MCF 10A (cell line): ENCODE data around the gene NHERF2. TPM values are rescaled to one million over a fixed set of nuclear protein-coding genes. Genes with fewer than 3 reads are reported as not detected.

ENCODE experiments used
- BruUV-seq: library from RNA; stranded (reverse); fragments of 400-500 nt; replicated peaks from 2 replicates; lab custom pipeline; 2021; lab: Mats Ljungman, UMichigan
- CTCF ChIA-PET: fragments of 300-600 bp; sonication (Branson Sonifier 250); formaldehyde crosslinking; extraction: SDS; loops from one replicate; lab custom pipeline; 2021; ENCODE audit warnings: antibody characterized with exemption, inconsistent platforms; lab: Yijun Ruan, JAX
- POLR2A ChIA-PET: fragments of 300-600, 350-650 bp; sonication (Branson Sonifier 250); formaldehyde crosslinking; extraction: SDS; loops from one replicate; lab custom pipeline; 2020; ENCODE audit warnings: antibody characterized with exemption, inconsistent platforms; lab: Yijun Ruan, JAX
- DNase-seq: peaks from one replicate; pipeline ENCODE4 v3.0.0-alpha.2; 2018; ENCODE audit not compliant: unreplicated experiment
- H3K27ac Mint-ChIP-seq: one replicate; pipeline ENCODE4 v1.8.0; 2022; ENCODE audit warnings: mild to moderate bottlenecking, low read depth, mixed read lengths; ENCODE audit not compliant: unreplicated experiment
- H3K27me3 Mint-ChIP-seq: one replicate; pipeline ENCODE4 v1.8.0; 2022; ENCODE audit warnings: mixed read lengths; ENCODE audit not compliant: insufficient read depth, unreplicated experiment
- H3K36me3 Mint-ChIP-seq: one replicate; pipeline ENCODE4 v1.8.0; 2022; ENCODE audit warnings: mild to moderate bottlenecking, moderate library complexity, mixed read lengths; ENCODE audit not compliant: insufficient read depth, unreplicated experiment
- H3K4me1 Mint-ChIP-seq: one replicate; pipeline ENCODE4 v1.8.0; 2022; ENCODE audit warnings: mixed read lengths; ENCODE audit not compliant: insufficient read depth, unreplicated experiment
- H3K4me3 Mint-ChIP-seq: one replicate; pipeline ENCODE4 v1.8.0; 2022; ENCODE audit warnings: mild to moderate bottlenecking, moderate library complexity, mixed read lengths; ENCODE audit not compliant: unreplicated experiment
- H3K9me3 Mint-ChIP-seq: one replicate; pipeline ENCODE4 v1.8.0; 2022; ENCODE audit warnings: mixed read lengths; ENCODE audit not compliant: unreplicated experiment
- intact Hi-C: fragments of 100-400 bp; cut with micrococcal nuclease; formaldehyde crosslinking; loops from 2 replicates; pipeline ENCODE4 v1.14.1; 2022
- total RNA-seq: library from RNA; stranded (reverse); gene quantifications from 2 replicates; pipeline ENCODE4 v1.2.3, GENCODE V29; 2022
- TF ChIP-seq, protein P1 (sequence below): fragments of 200-600 bp; IDR thresholded peaks from one replicate; pipeline ENCODE4 v1.8.0; 2022; ENCODE audit warnings: antibody characterized with exemption, mild to moderate bottlenecking; ENCODE audit not compliant: unreplicated experiment

NHERF2 gene
- total RNA-seq, 1 experiment from 2014 or later = 14.5 TPM

DNA sequence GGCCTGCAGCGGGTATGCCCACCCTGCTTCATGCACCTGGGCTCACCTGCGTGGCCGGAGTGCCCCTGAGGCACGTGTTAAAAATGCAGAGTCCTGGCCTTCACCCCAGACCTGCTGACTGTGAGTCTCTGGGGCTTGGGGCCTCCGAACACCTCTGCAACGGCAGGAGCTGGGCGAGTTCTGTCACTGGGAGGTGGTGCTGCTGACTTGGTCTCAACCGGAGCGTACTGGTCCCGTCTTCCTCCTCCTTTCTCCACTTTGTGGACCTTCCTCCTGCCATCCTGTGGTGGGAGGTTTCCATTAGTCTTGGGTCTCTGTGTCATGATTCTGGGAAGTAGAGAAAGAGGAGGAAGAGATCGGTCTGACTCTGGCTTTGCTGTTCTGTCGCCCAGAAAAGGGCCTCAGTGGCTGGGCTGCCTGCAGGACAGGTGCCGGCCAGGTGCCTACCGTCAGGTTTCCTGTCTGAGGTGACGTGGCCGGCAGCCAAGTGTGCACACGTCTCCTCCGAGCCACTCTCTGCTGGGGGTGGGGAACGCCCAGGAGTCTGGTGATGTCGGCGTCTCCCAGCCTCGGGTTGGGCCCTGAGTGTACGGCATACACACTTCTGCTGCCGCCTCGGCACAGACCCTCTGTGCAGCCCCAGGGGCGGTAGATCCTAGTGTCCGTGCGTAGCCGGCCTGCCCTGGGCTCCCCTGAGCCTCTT is 28.0 kb downstream of the NHERF2 start:
- H3K27ac Mint-ChIP-seq = no peak overlapping the region
- TF ChIP-seq, protein P1, sequence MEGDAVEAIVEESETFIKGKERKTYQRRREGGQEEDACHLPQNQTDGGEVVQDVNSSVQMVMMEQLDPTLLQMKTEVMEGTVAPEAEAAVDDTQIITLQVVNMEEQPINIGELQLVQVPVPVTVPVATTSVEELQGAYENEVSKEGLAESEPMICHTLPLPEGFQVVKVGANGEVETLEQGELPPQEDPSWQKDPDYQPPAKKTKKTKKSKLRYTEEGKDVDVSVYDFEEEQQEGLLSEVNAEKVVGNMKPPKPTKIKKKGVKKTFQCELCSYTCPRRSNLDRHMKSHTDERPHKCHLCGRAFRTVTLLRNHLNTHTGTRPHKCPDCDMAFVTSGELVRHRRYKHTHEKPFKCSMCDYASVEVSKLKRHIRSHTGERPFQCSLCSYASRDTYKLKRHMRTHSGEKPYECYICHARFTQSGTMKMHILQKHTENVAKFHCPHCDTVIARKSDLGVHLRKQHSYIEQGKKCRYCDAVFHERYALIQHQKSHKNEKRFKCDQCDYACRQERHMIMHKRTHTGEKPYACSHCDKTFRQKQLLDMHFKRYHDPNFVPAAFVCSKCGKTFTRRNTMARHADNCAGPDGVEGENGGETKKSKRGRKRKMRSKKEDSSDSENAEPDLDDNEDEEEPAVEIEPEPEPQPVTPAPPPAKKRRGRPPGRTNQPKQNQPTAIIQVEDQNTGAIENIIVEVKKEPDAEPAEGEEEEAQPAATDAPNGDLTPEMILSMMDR = no peak
- no peaks in the 10 kb centered on the region for H3K9me3 Mint-ChIP-seq
- ChIA-PET CTCF (interaction anchor here (0.6 kb wide), 1 partner anchor 140 kb away, joined by 3 read pairs; no protein-coding TSS in a partner anchor), POLR2A (no interaction called here)
- DNase-seq = no peak
- BruUV-seq = no TSS peak
- no peaks in the 10 kb centered on the region for H3K27me3 Mint-ChIP-seq
- intact Hi-C loops = no loop called here
- H3K36me3 Mint-ChIP-seq = peaks cover 38% of the 10 kb centered on the region
- no peak overlapping the region for H3K4me3 Mint-ChIP-seq
- no peaks in the 10 kb centered on the region for H3K4me1 Mint-ChIP-seq

DNA sequence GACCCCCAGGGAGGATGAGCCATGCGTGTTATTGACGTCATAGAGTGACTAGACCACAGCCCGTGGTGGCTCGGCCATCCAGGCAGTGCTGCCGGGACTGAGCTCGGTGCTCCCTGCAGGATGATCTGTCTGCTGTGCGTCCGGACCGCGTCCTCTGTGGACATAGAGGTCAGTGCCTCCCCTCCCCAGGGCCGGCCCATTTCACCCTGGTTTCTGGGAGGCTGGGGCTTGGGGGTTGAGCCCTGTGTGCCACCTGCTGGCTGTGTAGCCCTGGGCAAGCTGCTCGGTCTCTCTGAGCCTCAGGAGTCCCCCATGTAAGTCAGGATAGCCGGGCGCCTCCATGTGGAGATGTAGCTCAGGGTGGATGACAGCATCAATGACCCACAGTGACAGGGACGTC is 29.4 kb downstream of the NHERF2 start:
- TF ChIP-seq, protein P1 = no peak
- no peak overlapping the region for H3K4me3 Mint-ChIP-seq
- no TSS peak for BruUV-seq
- H3K36me3 Mint-ChIP-seq = peaks cover 31% of the 10 kb centered on the region
- no peaks in the 10 kb centered on the region for H3K27me3 Mint-ChIP-seq
- ChIA-PET CTCF (interaction anchor here (0.9 to 1.6 kb wide), 2 partner anchors 9 to 21 kb away, joined by 5 to 6 read pairs; no protein-coding TSS in a partner anchor), POLR2A (interaction anchor here (1.0 to 2.0 kb wide), 2 partner anchors 8 to 80 kb away, joined by 3 to 13 read pairs; partner anchors contain the start of genes NTHL1, PKD1 and TSC2)
- H3K27ac Mint-ChIP-seq = no peak overlapping the region
- no peaks in the 10 kb centered on the region for H3K9me3 Mint-ChIP-seq
- no peaks in the 10 kb centered on the region for H3K4me1 Mint-ChIP-seq
- DNase-seq = no peak
- intact Hi-C loops = loop anchor here (2.0 kb wide), 1 partner anchor 33 kb away; no protein-coding TSS in a partner anchor

DNA sequence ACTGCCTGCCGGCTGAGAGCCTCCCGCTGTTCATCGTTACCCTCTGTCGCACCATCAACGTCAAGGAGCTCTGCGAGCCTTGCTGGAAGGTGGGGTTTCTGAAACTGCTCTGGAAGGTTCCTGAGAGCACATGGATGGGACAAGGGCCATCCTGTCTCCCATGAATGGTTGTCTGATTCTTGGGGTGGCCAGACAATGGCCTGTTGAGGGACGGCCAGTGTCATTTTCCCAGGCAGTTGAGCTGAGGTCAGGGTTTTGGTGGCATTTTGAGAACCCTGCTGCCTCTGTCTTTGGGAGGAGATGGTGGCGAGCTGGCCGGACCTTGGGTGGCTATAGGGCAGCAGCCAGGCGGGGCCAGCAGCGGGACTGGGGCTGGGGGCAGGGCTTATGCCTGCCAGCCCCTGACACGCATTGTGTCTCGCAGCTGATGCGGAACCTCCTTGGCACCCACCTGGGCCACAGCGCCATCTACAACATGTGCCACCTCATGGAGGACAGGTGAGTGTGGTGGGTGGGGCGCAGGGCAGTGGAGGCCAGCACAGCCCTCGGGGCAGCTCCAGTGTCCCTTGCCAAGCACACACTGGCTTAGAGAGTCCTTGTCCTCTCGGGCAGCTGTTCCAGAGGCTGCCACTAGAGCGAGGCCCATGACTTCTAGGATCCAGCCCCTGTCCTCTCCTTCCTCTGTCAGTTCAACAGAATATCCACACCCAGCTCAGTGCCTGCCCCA is 30.1 kb downstream of the NHERF2 start:
- TF ChIP-seq, protein P1 = no peak
- Mint-ChIP-seq H3K27ac (no peak overlapping the region), H3K4me3 (no peak overlapping the region), H3K36me3 (peaks cover 29% of the 10 kb centered on the region), H3K4me1 (no peaks in the 10 kb centered on the region), H3K9me3 (no peaks in the 10 kb centered on the region), H3K27me3 (no peaks in the 10 kb centered on the region)
- POLR2A ChIA-PET = interaction anchor here (1.0 to 2.0 kb wide), 2 partner anchors 9 to 79 kb away, joined by 3 to 13 read pairs; partner anchors contain the start of genes NTHL1, PKD1 and TSC2
- intact Hi-C loops = loop anchor here (2.0 kb wide), 1 partner anchor 34 kb away; no protein-coding TSS in a partner anchor
- DNase-seq = no peak
- no TSS peak for BruUV-seq
- CTCF ChIA-PET = interaction anchor here (0.6 to 1.6 kb wide), 4 partner anchors 10 to 355 kb away, joined by 3 to 5 read pairs (median 4); no protein-coding TSS in a partner anchor

DNA sequence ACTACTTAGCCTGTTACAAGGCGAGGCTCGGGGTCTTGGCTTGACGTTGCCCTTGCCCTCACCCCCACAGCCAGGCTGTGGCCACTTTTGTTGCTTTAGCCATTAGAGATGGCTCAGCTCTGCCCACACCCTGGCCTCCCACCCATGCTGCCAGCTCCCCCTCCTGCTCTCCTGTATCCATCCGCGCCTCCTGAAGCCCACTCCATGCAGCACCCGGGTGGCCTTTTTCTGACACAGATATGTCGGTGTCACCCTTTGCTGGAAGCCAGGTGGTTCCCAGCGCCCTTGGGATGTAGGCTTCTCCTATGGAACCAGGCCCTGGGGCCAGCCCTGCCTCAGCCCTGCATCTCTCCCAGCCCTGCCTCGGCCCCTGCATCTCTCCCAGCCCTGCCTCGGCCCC is 30.7 kb downstream of the NHERF2 start:
- Mint-ChIP-seq H3K4me3 (no peak overlapping the region), H3K4me1 (no peaks in the 10 kb centered on the region), H3K27ac (no peak overlapping the region), H3K9me3 (no peaks in the 10 kb centered on the region), H3K27me3 (no peaks in the 10 kb centered on the region), H3K36me3 (peaks cover 28% of the 10 kb centered on the region)
- no TSS peak for BruUV-seq
- TF ChIP-seq, protein P1 = no peak
- intact Hi-C loops = loop anchor here (2.0 kb wide), 1 partner anchor 35 kb away; no protein-coding TSS in a partner anchor
- CTCF ChIA-PET = interaction anchor here (0.6 to 1.2 kb wide), 2 partner anchors 35 to 356 kb away, joined by 3 to 4 read pairs; no protein-coding TSS in a partner anchor
- no peak for DNase-seq
- POLR2A ChIA-PET = no interaction called here
